ENCODE measurements around the gene OLIG2.
A peak's percentile ranks its signal among the peaks of the same experiment; 100 is the strongest.

OLIG2 gene

DNA sequence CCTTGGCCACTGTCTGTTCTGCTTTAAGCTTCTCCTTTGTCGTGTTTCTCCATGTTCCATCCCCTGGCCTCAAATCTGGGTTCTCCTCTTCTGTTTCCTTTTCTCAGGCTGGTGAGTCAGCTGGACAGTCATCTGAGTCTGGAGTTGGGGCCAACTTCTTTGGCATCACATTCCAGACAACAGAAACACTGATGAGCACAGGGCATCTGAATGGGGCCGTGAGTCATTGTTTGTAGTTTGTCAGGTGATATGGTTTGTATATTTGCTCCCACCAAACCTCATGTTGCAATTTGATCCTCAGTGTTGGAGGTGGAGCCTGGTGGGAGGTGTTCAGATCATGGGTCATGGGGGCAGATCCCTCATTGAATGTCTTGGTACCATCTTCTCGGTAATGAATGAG lies 14.3 kb upstream of the OLIG2 start:
- ATAC-seq (replicated peaks) = no peak
- no peak for DNase-seq
- Mint-ChIP-seq H3K4me1 (no peaks in the 10 kb centered on the region), H3K9me3 (peaks cover 0 to 2% of the 10 kb centered on the region in 2 donors), H3K36me3 (no peaks in the 10 kb centered on the region), H3K27me3 (peaks cover 53 to 59% of the 10 kb centered on the region in 2 donors), H3K4me3 (no peak overlapping the region), H3K27ac (no peak overlapping the region)

DNA sequence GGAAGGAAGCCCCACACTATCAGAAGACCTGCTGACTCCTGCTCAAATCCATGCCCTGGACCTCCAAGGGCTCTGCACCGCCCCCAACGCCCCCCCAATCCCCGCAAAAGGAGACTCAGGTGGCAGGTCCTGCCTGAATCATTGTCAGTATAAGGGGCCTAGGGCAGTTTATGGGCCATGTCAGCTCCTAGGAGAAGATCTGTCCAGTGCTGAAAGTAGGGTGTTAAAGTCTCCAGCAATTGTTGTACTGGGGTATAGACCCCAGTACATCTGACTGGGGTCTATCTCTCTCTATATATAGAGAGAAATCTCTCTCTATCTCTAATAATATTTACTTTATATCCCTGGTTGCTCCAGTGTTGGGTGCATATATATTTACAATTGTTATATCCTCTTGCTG lies 12.1 kb upstream of the OLIG2 start:
- no peak overlapping the region for H3K4me3 Mint-ChIP-seq
- ATAC-seq (replicated peaks) (no peak), DNase-seq (no peak)
- no peak overlapping the region for H3K27ac Mint-ChIP-seq
- H3K9me3 Mint-ChIP-seq = peaks cover 0 to 2% of the 10 kb centered on the region in 2 donors
- peaks cover 0 to under 1% of the 10 kb centered on the region in 2 donors for H3K4me1 Mint-ChIP-seq
- peaks cover 62 to 68% of the 10 kb centered on the region in 2 donors for H3K27me3 Mint-ChIP-seq
- no peaks in the 10 kb centered on the region for H3K36me3 Mint-ChIP-seq

DNA sequence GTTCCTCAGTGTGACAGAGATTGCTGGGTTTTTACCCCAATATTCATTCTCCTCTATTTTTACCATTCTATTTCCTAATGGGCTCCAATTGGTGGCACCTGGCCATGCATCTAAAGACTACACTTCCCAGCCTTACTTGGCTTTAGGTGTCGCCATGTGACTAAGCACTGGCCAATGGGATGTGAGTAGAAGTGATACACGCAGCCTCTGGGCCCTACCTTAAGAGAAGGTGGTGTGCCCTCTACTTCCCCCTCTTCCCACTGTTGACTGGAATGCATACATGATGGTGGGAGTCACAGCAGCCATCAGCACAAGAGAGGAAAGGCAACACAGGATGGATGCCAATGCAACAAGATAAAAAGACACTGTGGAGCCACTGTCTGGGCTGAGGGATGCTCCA lies 11.4 kb upstream of the OLIG2 start:
- Mint-ChIP-seq H3K27ac (no peak overlapping the region), H3K4me1 (peaks cover 6 to 8% of the 10 kb centered on the region in 2 donors)

DNA sequence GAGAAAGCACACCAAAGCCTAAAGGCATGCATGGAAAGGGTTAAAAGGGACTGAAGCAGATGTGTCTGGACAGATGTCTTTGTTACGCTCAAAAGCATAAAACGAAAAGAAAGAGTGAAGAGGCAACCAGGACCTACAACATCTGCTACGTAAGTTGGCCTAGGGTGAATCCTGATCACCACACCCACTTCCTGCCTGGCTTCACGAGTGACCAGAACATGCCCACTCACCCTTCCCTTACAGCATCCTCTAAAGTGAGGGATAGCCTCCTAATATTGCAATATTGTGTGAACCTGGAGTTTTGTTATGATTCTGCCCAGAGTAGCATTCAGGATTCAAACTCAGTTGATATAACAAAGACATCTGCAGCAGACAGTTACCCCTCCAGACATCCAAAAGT lies 10.6 kb upstream of the OLIG2 start:
- peaks cover 74 to 82% of the 10 kb centered on the region in 2 donors for H3K27me3 Mint-ChIP-seq
- H3K27ac Mint-ChIP-seq = no peak overlapping the region
- no peak overlapping the region for H3K4me3 Mint-ChIP-seq
- peaks cover 8 to 13% of the 10 kb centered on the region in 2 donors for H3K4me1 Mint-ChIP-seq
- peaks cover 0 to 2% of the 10 kb centered on the region in 2 donors for H3K9me3 Mint-ChIP-seq
- H3K36me3 Mint-ChIP-seq = no peaks in the 10 kb centered on the region
- no peak for DNase-seq
- ATAC-seq (replicated peaks) = no peak

More for the DNA sequence above, 11.4 kb upstream of the OLIG2 start:
- DNase-seq (no peak), ATAC-seq (replicated peaks) (no peak)
- Mint-ChIP-seq H3K4me3 (no peak overlapping the region), H3K27me3 (peaks cover 70 to 75% of the 10 kb centered on the region in 2 donors), H3K9me3 (peaks cover 0 to 2% of the 10 kb centered on the region in 2 donors), H3K36me3 (no peaks in the 10 kb centered on the region)

DNA sequence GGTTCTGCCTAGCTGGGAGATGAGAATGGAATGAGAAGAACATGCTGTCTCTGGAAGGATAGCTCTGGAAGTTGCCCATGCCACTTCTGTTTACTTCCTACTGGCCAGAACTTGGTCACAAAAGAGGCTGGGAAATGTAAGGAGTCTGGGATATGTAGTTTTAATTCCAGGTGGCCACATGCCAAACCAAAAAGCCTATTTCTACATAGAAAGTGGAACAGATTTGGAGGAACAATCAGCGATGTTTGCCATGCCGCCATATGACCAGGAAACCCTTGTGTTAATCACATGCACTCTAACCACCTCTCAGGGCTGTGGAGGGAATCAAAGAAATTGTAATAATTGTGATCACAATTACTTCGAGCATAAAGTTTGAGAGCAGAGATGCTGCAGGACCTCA lies 10.0 kb upstream of the OLIG2 start:
- H3K4me3 Mint-ChIP-seq = no peak overlapping the region
- H3K27me3 Mint-ChIP-seq = peaks cover 76 to 84% of the 10 kb centered on the region in 2 donors
- peaks cover 13 to 19% of the 10 kb centered on the region in 2 donors for H3K4me1 Mint-ChIP-seq
- H3K27ac Mint-ChIP-seq = no peak overlapping the region
- ATAC-seq (replicated peaks) (no peak), DNase-seq (no peak)
- no peaks in the 10 kb centered on the region for H3K36me3 Mint-ChIP-seq
- peaks cover 0 to 2% of the 10 kb centered on the region in 2 donors for H3K9me3 Mint-ChIP-seq

DNA sequence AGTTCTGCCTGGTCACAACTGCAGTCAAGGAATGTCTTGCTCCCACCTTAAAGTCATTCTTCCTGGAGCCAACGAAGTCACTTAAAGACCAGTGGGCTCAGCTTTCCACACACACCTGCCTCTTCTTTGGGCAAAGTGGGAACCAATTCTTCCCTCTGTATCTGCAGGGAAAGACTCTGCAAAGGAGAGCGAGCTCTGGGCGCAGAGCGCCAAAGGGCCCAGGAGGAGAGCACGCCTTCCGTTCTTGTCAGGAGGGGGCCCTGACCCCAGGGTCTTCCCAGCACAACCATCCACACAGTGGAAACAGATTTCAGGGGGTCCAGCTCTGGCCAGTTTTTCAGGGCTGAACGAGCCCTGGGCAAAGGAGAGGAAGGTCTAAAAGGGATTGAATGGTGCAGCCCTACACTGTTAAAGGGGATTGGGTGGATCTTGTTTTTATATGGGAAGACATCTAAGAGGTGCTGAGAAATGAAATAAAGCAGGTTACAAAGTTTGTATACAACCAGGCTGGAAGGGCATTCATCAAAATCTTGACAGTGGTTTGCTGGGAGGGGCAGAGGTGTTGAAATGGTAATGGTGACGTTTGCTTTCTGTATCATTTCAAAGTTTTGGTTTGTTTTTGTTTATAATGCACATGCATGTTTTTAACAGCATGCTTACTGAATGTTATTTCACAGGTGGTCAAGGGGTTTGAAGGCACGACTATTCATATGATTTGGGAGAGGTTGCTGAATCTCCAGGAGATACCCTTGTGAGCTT lies 6.8 kb upstream of the OLIG2 start:
- Mint-ChIP-seq H3K36me3 (peaks cover 0 to 3% of the 10 kb centered on the region in 2 donors), H3K9me3 (no peaks in the 10 kb centered on the region), H3K4me1 (peaks cover 20 to 33% of the 10 kb centered on the region in 2 donors), H3K27me3 (peaks cover 77 to 86% of the 10 kb centered on the region in 2 donors), H3K4me3 (peak overlapping the region in 1 of 2 donors; percentile 22), H3K27ac (peak overlapping the region; percentile 1)
- DNase-seq = no peak
- ATAC-seq (replicated peaks) = no peak

DNA sequence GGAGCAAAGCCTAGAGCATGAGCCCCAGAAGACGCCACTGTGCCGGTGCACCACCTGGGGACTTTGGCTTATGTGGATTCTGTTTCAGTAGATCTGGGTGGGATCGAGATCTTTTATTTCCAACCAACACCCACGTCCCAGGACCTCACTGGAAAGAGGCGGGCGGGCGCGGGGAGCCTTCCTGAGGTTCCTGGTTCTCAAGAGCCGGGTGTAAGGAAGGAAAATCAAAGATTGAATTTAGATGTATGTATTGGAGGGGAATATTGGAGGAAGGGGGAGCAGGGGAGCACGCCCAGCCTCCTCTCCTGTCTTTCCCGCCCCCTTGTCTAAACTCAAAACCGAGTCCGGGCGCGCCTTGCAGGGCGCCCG lies 6.2 kb upstream of the OLIG2 start:
- peak overlapping the region; percentile 22 to 31 for H3K4me3 Mint-ChIP-seq
- no peak for DNase-seq
- no peak for ATAC-seq (replicated peaks)
- H3K4me1 Mint-ChIP-seq = peaks cover 24 to 39% of the 10 kb centered on the region in 2 donors
- H3K27me3 Mint-ChIP-seq = peaks cover 77 to 86% of the 10 kb centered on the region in 2 donors
- peaks cover 0 to 3% of the 10 kb centered on the region in 2 donors for H3K36me3 Mint-ChIP-seq
- peak overlapping the region; percentile 1 for H3K27ac Mint-ChIP-seq
- H3K9me3 Mint-ChIP-seq = peaks cover 0 to 1% of the 10 kb centered on the region in 2 donors

DNA sequence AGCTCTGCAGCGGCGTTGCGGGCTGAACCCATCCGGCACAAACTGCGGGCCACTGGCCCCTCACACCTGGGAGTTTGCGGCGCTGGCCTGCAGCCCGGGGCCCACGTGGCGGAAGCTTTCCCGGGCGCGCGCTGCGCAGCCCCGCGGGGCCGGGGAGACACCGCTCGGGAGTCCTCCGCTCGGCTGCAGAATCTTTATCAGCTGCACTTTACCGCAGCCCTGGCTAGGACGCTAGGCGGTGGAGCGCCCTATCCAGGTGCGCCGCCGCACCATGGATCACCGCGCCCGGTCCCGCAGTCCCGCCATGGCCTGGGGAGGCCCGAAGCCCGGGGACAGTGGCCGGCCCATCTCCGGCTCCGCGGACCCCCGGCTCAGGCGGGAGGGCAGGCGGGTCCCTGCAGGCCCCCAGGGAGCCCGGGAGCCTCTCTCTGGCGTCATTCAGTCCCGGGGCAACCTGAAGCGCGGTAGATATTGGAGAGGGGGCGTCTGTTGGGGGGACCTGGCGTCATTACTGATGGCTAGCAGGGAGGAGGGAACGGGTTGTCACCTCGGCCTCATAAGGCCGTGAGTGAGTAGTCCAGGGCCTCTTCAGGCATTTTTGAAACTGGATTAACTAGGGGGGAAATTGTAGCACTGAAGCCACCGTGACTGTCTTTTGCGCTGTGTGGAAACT lies 5.7 kb upstream of the OLIG2 start:
- Mint-ChIP-seq H3K27me3 (peaks cover 77 to 86% of the 10 kb centered on the region in 2 donors), H3K4me3 (peak overlapping the region in 1 of 2 donors; percentile 31), H3K4me1 (peaks cover 24 to 39% of the 10 kb centered on the region in 2 donors), H3K9me3 (peaks cover 0 to 1% of the 10 kb centered on the region in 2 donors), H3K27ac (peak overlapping the region; percentile 66), H3K36me3 (peaks cover 0 to 3% of the 10 kb centered on the region in 2 donors)
- ATAC-seq (replicated peaks) (peak in 1 of 2 donors; percentile 36), DNase-seq (no peak)

DNA sequence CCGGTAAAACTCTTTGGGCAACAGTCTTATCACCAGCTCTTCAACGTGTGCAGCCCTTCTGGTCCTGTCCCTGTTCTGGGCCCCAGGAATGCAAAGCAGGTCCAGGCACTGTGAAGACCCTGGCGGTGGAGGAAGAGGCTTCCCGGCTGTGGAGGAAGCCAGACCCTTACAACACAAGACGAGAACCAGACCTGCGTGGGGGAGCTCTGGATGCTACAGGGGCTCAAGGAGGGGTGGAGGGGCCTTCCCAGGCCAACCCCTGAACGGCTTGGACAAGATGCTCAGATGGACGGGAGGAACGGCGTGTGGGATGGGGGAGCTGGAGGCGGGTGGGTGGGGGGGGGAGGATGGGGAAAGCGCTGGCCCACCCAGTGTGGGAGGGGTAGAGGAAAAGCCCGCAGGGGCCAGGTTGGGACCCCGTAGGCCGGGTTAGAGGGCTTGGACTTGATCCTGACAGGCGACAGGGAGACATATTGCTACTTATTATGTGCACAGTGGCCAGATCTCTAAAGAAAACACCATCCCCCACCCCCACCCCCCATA lies 5.1 kb upstream of the OLIG2 start:
- Mint-ChIP-seq H3K27ac (peak overlapping the region; percentile 66), H3K4me1 (peaks cover 24 to 39% of the 10 kb centered on the region in 2 donors), H3K27me3 (peaks cover 73 to 84% of the 10 kb centered on the region in 2 donors), H3K36me3 (peaks cover 0 to 3% of the 10 kb centered on the region in 2 donors), H3K4me3 (peak overlapping the region; percentile 18 to 21), H3K9me3 (peaks cover 0 to 1% of the 10 kb centered on the region in 2 donors)
- no peak for ATAC-seq (replicated peaks)
- DNase-seq = no peak

DNA sequence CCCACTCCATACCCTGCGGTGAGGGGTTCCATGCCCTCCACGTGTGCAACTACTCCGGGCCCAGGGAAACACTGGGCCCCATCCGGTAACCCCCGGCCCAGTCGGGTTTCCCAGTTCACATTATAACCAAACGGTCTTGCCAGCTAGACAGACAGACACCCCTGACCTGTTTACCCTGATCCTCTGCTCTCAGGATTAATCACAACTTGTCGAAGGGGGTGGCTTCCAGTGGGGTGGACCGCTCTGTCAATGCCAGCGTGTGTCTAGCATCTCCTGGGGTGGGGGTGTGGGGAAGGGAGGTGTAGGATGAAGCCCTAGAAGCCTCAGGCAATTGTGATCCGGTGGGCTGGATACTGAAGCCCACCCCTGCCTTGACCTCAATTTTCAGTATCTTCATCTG lies 4.6 kb upstream of the OLIG2 start:
- Mint-ChIP-seq H3K4me3 (no peak overlapping the region), H3K27ac (no peak overlapping the region), H3K27me3 (peaks cover 77 to 89% of the 10 kb centered on the region in 2 donors), H3K36me3 (peaks cover 4 to 5% of the 10 kb centered on the region in 2 donors), H3K4me1 (peaks cover 28 to 45% of the 10 kb centered on the region in 2 donors), H3K9me3 (peaks cover 0 to 3% of the 10 kb centered on the region in 2 donors)
- ATAC-seq (replicated peaks) (no peak), DNase-seq (no peak)

DNA sequence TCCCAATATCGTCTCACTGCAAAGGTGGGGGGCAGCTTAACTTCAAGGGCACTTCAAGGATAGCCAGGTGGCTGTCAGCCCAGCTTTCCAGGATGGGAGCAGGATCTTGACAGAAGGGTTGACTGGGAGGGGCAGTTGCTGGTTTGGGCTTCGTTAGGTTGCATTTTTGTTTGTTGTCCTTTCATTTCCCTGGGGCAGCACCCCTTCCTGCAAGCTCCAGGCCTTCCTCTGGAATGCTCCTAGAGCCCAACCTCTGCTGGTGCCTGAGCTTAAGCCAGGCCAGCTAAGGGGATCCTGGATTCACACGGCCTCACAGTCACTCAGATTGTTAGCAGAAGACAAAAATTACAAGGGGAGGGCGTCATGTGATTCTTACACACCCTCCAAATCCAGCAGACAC lies 4.1 kb upstream of the OLIG2 start:
- Mint-ChIP-seq H3K27ac (no peak overlapping the region), H3K4me1 (peaks cover 32 to 50% of the 10 kb centered on the region in 2 donors), H3K27me3 (peaks cover 77 to 89% of the 10 kb centered on the region in 2 donors), H3K4me3 (no peak overlapping the region), H3K36me3 (peaks cover 6% of the 10 kb centered on the region in 2 donors), H3K9me3 (peaks cover 0 to 3% of the 10 kb centered on the region in 2 donors)
- ATAC-seq (replicated peaks) (no peak), DNase-seq (no peak)

DNA sequence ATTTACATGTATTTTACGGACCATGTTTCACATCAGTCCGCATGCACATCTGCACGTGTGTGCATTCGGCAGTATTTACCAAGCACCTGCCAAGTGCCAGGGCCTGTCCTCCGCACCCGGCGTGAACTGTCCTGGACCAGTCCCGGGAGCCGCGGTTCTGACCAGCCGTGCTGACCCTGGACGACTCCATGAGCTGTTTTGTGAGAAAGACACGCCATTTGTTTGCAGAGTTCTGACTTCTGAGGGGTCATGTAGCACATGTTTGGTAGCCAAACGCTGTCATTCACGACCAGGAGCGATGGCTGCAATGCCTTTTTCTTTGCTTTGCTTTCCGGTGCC lies 3.3 kb upstream of the OLIG2 start:
- Mint-ChIP-seq H3K27ac (peak overlapping the region; percentile 95), H3K4me1 (peaks cover 34 to 56% of the 10 kb centered on the region in 2 donors), H3K27me3 (peaks cover 79 to 90% of the 10 kb centered on the region in 2 donors), H3K4me3 (peak overlapping the region; percentile 55 to 75), H3K9me3 (peaks cover 0 to 3% of the 10 kb centered on the region in 2 donors), H3K36me3 (peaks cover 6 to 8% of the 10 kb centered on the region in 2 donors)
- no peak for ATAC-seq (replicated peaks)
- DNase-seq = no peak

DNA sequence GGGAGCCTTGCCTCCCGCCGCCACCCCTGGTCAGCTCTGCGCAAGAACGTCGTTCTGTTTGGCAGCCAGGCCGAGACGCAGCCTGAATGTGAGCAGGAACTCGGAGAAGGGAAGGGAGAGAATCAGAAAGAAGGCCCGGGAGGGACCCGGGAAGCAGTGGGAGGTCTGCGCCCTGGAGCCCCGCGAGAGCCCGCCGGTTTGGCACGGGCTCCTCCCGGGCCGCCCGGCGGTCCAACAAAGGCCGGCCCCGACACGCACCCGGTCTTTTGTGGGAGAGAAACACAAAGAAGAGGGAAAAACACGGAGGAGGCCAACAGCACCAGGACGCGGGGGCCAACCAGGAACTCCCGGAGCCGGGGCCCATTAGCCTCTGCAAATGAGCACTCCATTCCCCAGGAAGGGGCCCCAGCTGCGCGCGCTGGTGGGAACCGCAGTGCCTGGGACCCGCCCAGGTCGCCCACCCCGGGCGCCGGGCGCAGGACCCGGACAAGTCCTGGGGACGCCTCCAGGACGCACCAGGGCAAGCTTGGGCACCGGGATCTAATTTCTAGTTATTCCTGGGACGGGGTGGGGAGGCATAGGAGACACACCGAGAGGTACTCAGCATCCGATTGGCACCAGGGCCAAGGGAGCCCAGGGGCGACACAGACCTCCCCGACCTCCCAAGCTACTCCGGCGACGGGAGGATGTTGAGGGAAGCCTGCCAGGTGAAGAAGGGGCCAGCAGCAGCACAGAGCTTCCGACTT lies 2.7 kb upstream of the OLIG2 start:
- peak overlapping the region; percentile 95 for H3K27ac Mint-ChIP-seq
- peak overlapping the region; percentile 55 to 75 for H3K4me3 Mint-ChIP-seq
- H3K4me1 Mint-ChIP-seq = peaks cover 34 to 57% of the 10 kb centered on the region in 2 donors

More for the DNA sequence above, 2.7 kb upstream of the OLIG2 start:
- DNase-seq = no peak
- Mint-ChIP-seq H3K9me3 (peaks cover 0 to 3% of the 10 kb centered on the region in 2 donors), H3K27me3 (peaks cover 76 to 86% of the 10 kb centered on the region in 2 donors), H3K36me3 (peaks cover 6 to 8% of the 10 kb centered on the region in 2 donors)
- no peak for ATAC-seq (replicated peaks)
